Erythroblast (primary cell): ENCODE measurements around the gene RSPH9.

ENCODE experiments used
- GATA1 ChIP-seq: IDR thresholded peaks from 2 replicates; pipeline ENCODE4 v1.6.1; 2011; ENCODE audit warnings: low read depth, mild to moderate bottlenecking, control low read depth, low read length, moderate library complexity
- POLR2A ChIP-seq: IDR thresholded peaks from 2 replicates; pipeline ENCODE4 v1.6.1; 2011; ENCODE audit warnings: mild to moderate bottlenecking, low read length

DNA sequence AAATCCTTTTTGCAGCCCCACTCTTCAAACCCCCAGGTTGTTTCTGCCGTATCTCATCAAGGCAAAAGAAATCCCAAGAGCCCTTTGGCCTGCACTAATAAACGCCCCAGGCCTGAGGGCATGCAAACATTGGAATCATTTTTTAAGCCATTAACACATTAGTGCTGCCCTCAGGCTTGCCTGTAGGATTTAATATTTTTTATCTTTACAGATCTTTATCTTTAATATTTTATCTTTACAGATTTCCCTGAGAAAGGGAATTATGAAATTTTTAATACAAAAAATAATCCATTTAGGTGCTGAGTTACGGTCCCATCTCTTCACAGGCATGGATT lies 30.5 kb upstream of the RSPH9 start:
- no peak for TF ChIP-seq POLR2A
- TF ChIP-seq GATA1: no peak
